ENCODE results near the gene RAI1. TPM values are rescaled to one million over a fixed set of nuclear protein-coding genes. Genes with fewer than 3 reads are reported as not detected.

The RAI1 gene
- total and polyA plus RNA-seq, 2 of the 8 experiments (the other 6 are each of a cell fraction or from before 2014, with no cell fraction given), result 0.39 to 1.2 TPM

- Histone ChIP-seq H3K4ac (replicated peaks; ENCODE audit: insufficient read length, low read depth, low read length) (no peak overlapping the region), H3K27me3 (replicated peaks in 1 of 4; ENCODE audit: control insufficient read depth in 3 of 4, extremely low read depth in 1 of 4, insufficient read depth in 3 of 4, low read length in 3 of 4) (peaks cover 6 to 43% (median 24%) of the 10 kb centered on the region in 4 experiments), H4K20me1 (replicated peaks in 1 of 2; ENCODE audit: control insufficient read depth in 1 of 2, insufficient read depth in 2 of 2, low read length in 2 of 2) (peaks cover 0 to 6% of the 10 kb centered on the region in 2 experiments), H2AFZ (ENCODE audit: low read length) (no peak overlapping the region), H4K5ac (ENCODE audit: insufficient read length, low read depth, low read length) (no peak overlapping the region), H3K4me3 (ENCODE audit: extremely low read depth in 1 of 4, insufficient read depth in 2 of 4, low read depth in 3 of 4, low read length in 4 of 4) (no peak overlapping the region), H3K9me3 (ENCODE audit: insufficient read depth in 2 of 2, low read depth in 1 of 2, low read length in 1 of 2) (no peaks in the 10 kb centered on the region), H3K18ac (ENCODE audit: extremely low read depth, low read length) (no peak overlapping the region), H3K36me3 (ENCODE audit: control insufficient read depth in 2 of 4, insufficient read depth in 4 of 4, low read length in 3 of 4) (no peaks in the 10 kb centered on the region), H3K4me2 (ENCODE audit: insufficient read depth in 1 of 2, low read depth in 2 of 2, low read length in 2 of 2) (no peak overlapping the region), H3K14ac (ENCODE audit: insufficient read length) (no peak overlapping the region), H2BK20ac (ENCODE audit: low read length) (no peak overlapping the region), H4K8ac (ENCODE audit: extremely low read depth, insufficient read depth, low read length) (no peak overlapping the region; the same call in 1 of the 2 replicates), H3K79me1 (ENCODE audit: low read depth, low read length) (no peaks in the 10 kb centered on the region), H3K4me1 (replicated peaks in 1 of 4; ENCODE audit: control insufficient read depth in 3 of 4, insufficient read depth in 4 of 4, low read length in 3 of 4) (peaks cover 14 to 39% (median 28%) of the 10 kb centered on the region in 4 experiments), H3K27ac (ENCODE audit: low read depth, low read length) (no peak overlapping the region), H2AK5ac (ENCODE audit: low read depth, low read length) (no peak overlapping the region), H3K23ac (ENCODE audit: insufficient read length) (no peak overlapping the region), H2BK12ac (ENCODE audit: low read depth, low read length) (no peak overlapping the region), H3K9ac (replicated peaks in 1 of 4; ENCODE audit: extremely low read depth in 1 of 4, low read depth in 3 of 4, low read length in 3 of 4) (no peak overlapping the region), H3K79me2 (ENCODE audit: control insufficient read depth in 1 of 2, insufficient read depth in 2 of 2, low read length in 2 of 2) (no peaks in the 10 kb centered on the region), H2BK5ac (ENCODE audit: low read depth, low read length) (no peak overlapping the region), H2BK120ac (replicated peaks; ENCODE audit: low read depth, low read length) (no peak overlapping the region), H4K91ac (replicated peaks; ENCODE audit: insufficient read length, low read length) (no peak overlapping the region), H2BK15ac (ENCODE audit: low read length) (no peak overlapping the region), H3K23me2 (ENCODE audit: low read depth, low read length) (peaks cover 11% of the 10 kb centered on the region; the same call in 1 of the 2 replicates), H3K56ac (replicated peaks; ENCODE audit: insufficient read length, low read depth, low read length) (no peak overlapping the region)
- ChIA-PET POLR2A (ENCODE audit: partially characterized antibody) (interaction anchor here (0.6 to 1.8 kb wide), 2 partner anchors 14 to 49 kb away, joined by 3 to 5 read pairs; partner anchors contain the start of gene SREBF1), CTCF (ENCODE audit: partially characterized antibody) (interaction anchor here (0.6 to 7.5 kb wide), 7 partner anchors 24 to 162 kb away, joined by 3 to 48 read pairs (median 3); no protein-coding TSS in a partner anchor)
- WGBS, 2 experiments (ENCODE audit: extremely low coverage in 1 of 2, insufficient coverage in 1 of 2, insufficient read length in 1 of 2, insufficient replicate concordance in 2 of 2, low coverage in 1 of 2, low lambda C conversion rate in 2 of 2, missing lambda C conversion rate in 1 of 2), result 89% methylated on average over 7 of the region's 7 CpGs; no CpG with 5 or more reads in 1 of the 2 experiments
- FAIRE-seq (no peak), DNase-seq (ENCODE audit: low read depth in 1 of 2, low spot score in 2 of 2) (no peak)
- TF ChIP-seq KDM5A (IDR thresholded peaks at IDR 0.05; ENCODE audit: low read length) (no peak), NRF1 (IDR thresholded peaks at IDR 0.05; ENCODE audit: low read depth, low read length) (no peak), SP4 (IDR thresholded peaks at IDR 0.05; ENCODE audit: low read length) (no peak), KDM4A (IDR thresholded peaks at IDR 0.05; ENCODE audit: low read depth, low read length, severe bottlenecking) (no peak), POLR2AphosphoS5 (IDR thresholded peaks at IDR 0.05; ENCODE audit: low read depth, low read length) (no peak), BCL11A (IDR thresholded peaks at IDR 0.05; ENCODE audit: low read depth in 2 of 2, low read length in 2 of 2) (no peak), EZH2 (IDR thresholded peaks at IDR 0.05; ENCODE audit: low read depth, low read length, severe bottlenecking) (no peak), TAF7 (optimal IDR thresholded peaks at IDR 0.05; ENCODE audit: borderline replicate concordance, low read depth, low read length) (no peak)
These were observed 106.3 kb downstream of the RAI1 start for GRCh38 chr17:17787568-17787967.

All from H1 (cell line).